22Rv1 (cell line): ENCODE data around the gene AXIN1.

ENCODE experiments used
- ZFX ChIP-seq: fragments of 450-650 bp; IDR thresholded peaks from 2 replicates; pipeline ENCODE4 v1.6.1; 2017; ENCODE audit warnings: antibody characterized with exemption, borderline replicate concordance
- TF ChIP-seq, protein P1 (sequence below): fragments of 450-650 bp; IDR thresholded peaks from 2 replicates; pipeline ENCODE4 v1.5.1; 2017; ENCODE audit warnings: mild to moderate bottlenecking

DNA sequence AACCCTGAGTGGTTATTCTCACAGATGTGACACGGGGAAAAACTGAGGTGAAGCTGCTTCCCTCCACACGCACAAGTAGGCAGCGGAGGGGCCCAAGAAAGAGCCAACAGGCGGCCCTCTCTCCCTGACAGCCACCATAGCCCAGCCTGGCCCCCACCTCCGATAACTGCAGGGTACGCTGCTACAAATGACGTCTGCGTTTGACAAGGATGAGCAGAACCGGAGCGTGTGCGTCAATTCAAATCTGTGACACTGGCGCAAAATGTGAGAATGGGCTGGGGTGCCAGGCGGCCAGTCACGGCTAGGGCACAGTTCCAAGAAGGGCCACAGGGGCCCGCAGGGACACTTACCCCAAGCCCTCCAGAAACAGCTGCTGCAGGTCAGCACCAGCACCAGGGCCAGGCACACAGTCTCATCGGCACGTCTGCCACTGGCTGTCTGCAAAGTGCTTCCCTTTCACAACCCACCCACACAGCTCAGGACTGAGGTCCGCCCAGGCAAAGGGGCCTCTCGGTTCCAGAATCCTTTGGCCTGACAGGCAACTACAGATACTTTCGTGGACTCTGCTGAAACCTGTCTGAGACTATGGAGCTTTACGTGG lies 14.4 kb downstream of the AXIN1 start:
- TF ChIP-seq, protein P1, sequence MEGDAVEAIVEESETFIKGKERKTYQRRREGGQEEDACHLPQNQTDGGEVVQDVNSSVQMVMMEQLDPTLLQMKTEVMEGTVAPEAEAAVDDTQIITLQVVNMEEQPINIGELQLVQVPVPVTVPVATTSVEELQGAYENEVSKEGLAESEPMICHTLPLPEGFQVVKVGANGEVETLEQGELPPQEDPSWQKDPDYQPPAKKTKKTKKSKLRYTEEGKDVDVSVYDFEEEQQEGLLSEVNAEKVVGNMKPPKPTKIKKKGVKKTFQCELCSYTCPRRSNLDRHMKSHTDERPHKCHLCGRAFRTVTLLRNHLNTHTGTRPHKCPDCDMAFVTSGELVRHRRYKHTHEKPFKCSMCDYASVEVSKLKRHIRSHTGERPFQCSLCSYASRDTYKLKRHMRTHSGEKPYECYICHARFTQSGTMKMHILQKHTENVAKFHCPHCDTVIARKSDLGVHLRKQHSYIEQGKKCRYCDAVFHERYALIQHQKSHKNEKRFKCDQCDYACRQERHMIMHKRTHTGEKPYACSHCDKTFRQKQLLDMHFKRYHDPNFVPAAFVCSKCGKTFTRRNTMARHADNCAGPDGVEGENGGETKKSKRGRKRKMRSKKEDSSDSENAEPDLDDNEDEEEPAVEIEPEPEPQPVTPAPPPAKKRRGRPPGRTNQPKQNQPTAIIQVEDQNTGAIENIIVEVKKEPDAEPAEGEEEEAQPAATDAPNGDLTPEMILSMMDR: no peak
- no peak for TF ChIP-seq ZFX
